BLaER1 (cell line): ENCODE results near the gene SLC26A1.

Experiments
- H3K27ac ChIP-seq: shearing (Covaris generic); formaldehyde crosslinking; 2 replicates; pipeline ENCODE4 v1.8.1; 2022
- H3K27me3 ChIP-seq: shearing (Covaris generic); formaldehyde crosslinking; 2 replicates; pipeline ENCODE4 v1.8.1; 2022
- H3K36me3 ChIP-seq: shearing (Covaris generic); formaldehyde crosslinking; 2 replicates; pipeline ENCODE4 v1.8.1; 2022
- H3K4me1 ChIP-seq: shearing (Covaris generic); formaldehyde crosslinking; 2 replicates; pipeline ENCODE4 v1.8.1; 2022
- H3K4me2 ChIP-seq: shearing (Covaris generic); formaldehyde crosslinking; 2 replicates; pipeline ENCODE4 v1.8.1; 2022
- H3K4me3 ChIP-seq: shearing (Covaris generic); formaldehyde crosslinking; 2 replicates; pipeline ENCODE4 v1.8.1; 2022
- H3K9ac ChIP-seq: shearing (Covaris generic); formaldehyde crosslinking; 2 replicates; pipeline ENCODE4 v1.8.1; 2022
- H3K9me3 ChIP-seq: shearing (Covaris generic); formaldehyde crosslinking; 2 replicates; pipeline ENCODE4 v1.8.1; 2022
- H4K20me1 ChIP-seq: shearing (Covaris generic); formaldehyde crosslinking; 2 replicates; pipeline ENCODE4 v1.8.1; 2022
- Cebpa-rat ChIP-seq: shearing (Covaris generic); IDR thresholded peaks from 2 replicates; pipeline ENCODE4 v1.8.1; 2022

SLC26A1 gene

DNA sequence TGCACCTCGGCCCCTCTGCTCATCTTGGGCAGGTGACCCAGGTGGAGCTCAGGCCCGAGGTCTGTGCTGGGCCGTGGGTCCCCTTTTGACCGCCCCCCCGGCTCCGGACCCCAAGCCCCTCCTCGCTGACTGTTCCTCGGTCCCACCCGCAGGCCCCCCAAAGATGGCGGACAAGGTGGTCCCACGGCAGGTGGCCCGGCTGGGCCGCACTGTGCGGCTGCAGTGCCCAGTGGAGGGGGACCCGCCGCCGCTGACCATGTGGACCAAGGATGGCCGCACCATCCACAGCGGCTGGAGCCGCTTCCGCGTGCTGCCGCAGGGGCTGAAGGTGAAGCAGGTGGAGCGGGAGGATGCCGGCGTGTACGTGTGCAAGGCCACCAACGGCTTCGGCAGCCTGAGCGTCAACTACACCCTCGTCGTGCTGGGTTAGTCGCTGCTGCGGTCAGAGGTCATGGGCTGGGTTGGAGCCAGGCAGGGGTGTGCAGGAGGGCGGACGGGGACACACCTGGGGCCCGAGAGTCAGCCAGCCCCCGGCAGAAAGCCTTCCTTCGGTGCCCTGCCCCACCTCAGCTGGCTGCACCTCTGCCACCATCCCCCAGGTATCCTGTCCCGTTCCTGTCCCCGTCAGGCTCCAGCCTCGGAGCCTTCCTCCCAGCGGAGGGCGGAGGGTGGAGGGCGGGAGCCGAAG, 29.0 kb upstream of the SLC26A1 start:
- H3K4me2 ChIP-seq = peak overlapping the region; percentile 81
- H3K27me3 ChIP-seq = no peaks in the 10 kb centered on the region
- H3K9me3 ChIP-seq = no peaks in the 10 kb centered on the region
- peak overlapping the region; percentile 19; the same call in 1 of the 2 replicates for H3K9ac ChIP-seq
- no peak for TF ChIP-seq Cebpa-rat
- H3K4me3 ChIP-seq = peak overlapping the region; percentile 12; the same call in 1 of the 2 replicates
- H3K4me1 ChIP-seq = peaks cover 73% of the 10 kb centered on the region
- peak overlapping the region; percentile 66 for H3K27ac ChIP-seq
- H4K20me1 ChIP-seq = peaks cover 85% of the 10 kb centered on the region
- peaks cover 41% of the 10 kb centered on the region for H3K36me3 ChIP-seq

DNA sequence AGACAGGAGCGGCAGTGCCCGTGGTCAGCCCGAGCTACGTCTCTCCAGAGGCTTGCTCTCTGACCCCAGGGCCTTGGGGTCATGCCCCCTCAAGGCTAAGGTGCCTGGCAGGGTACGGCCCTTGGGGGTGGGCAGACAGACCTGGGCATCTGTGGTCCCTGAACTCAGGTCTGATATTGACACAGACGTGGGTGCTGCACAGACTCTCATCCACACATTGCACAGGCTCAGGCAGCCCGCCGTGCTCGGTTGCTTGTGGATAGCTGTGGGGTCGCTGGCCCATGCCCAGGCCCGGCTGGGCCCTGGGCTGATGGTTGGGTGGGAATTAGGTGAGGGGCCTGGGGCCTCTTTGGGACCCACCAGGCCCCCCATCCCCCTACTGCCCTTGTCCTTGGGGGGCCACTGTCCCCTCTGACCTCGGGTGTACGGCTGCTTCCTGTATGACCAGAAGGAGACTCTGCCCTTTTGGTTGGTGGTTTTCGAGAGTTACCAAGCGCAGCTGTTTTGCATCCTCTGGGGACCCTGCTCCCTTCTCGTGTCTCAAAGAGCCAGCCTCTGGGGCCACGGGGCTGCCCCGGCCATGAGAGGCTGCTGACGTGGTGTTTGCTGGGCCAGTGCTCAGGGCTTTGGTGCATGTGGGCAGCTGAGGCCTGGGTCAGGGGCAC, 28.3 kb upstream of the SLC26A1 start:
- Histone ChIP-seq H3K9me3 (no peaks in the 10 kb centered on the region), H3K4me1 (peaks cover 73% of the 10 kb centered on the region), H3K9ac (peak overlapping the region; percentile 3; the same call in 1 of the 2 replicates), H3K27ac (peak overlapping the region; percentile 66), H4K20me1 (peaks cover 85% of the 10 kb centered on the region), H3K36me3 (peaks cover 37% of the 10 kb centered on the region), H3K4me2 (peak overlapping the region; percentile 81), H3K27me3 (no peaks in the 10 kb centered on the region), H3K4me3 (peak overlapping the region; percentile 12)
- TF ChIP-seq Cebpa-rat = no peak

DNA sequence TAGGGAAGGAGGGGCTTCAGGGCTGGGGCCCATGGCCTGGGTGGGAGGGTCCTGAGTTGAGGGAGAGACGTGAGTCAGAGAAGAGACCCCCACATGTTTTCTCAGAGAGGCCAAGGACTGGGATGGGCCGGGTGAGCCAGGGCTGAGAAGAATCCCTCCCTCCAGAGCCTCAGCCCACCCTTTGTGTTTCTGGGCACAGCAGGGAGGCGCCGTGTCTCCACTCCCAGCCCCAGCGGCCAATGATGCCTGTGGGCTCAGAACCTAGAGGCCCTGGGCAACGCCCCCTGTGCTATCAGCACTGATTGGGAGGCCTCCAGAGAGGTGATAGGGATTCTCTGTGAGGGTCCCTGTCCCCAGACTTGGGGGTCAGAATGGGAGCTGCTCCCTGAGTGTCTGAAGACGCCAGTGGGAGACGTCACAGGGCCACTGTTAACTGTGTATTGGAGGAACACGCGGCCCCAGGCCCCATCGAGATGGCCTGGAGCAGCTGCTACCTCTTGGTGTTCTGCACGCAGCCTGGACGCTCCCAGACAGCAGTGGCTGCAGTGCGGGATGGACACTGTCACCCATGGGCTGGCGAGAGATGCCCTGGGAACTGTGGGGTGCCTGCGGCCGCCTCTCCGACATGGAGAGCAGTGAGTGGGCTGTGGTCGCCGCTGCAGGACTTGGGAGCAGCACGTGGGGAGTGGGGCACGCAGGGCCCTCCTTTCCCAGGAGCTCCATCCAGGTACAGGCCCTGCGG, 26.7 kb upstream of the SLC26A1 start:
- Histone ChIP-seq H3K4me1 (peaks cover 78% of the 10 kb centered on the region), H3K9ac (peak overlapping the region; percentile 55), H3K4me3 (peak overlapping the region; percentile 44; the same call in 1 of the 2 replicates), H3K27me3 (no peaks in the 10 kb centered on the region), H3K27ac (peak overlapping the region; percentile 56), H3K9me3 (no peaks in the 10 kb centered on the region), H3K36me3 (peaks cover 25% of the 10 kb centered on the region), H3K4me2 (peak overlapping the region; percentile 98), H4K20me1 (peaks cover 85% of the 10 kb centered on the region)
- no peak for TF ChIP-seq Cebpa-rat

DNA sequence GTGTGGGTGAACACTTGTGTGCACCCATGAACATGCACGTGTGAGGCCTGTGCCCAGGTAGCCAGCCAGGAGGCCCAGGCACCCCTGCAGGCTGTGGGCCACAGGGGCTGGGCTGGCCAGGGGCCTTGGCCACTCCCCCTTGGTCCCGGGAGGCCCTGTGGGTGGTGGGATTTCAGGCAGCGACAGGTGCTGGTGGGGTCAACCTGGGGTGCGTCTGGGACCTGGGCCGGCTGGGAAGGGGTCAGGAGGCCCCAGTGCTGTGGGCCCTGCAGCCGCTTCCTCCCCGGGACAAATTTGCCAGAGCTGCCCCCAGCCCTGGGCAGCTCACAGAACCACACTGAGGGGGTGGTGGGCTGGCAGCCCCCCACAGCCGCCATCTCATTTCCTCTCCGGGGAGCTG, 26.1 kb upstream of the SLC26A1 start:
- Histone ChIP-seq H3K27me3 (no peaks in the 10 kb centered on the region), H3K9me3 (no peaks in the 10 kb centered on the region), H3K4me1 (peaks cover 84% of the 10 kb centered on the region), H3K27ac (peak overlapping the region; percentile 56), H4K20me1 (peaks cover 85% of the 10 kb centered on the region), H3K36me3 (peaks cover 25% of the 10 kb centered on the region), H3K9ac (peak overlapping the region; percentile 55), H3K4me3 (peak overlapping the region; percentile 44; the same call in 1 of the 2 replicates), H3K4me2 (peak overlapping the region; percentile 98)
- TF ChIP-seq Cebpa-rat = no peak

DNA sequence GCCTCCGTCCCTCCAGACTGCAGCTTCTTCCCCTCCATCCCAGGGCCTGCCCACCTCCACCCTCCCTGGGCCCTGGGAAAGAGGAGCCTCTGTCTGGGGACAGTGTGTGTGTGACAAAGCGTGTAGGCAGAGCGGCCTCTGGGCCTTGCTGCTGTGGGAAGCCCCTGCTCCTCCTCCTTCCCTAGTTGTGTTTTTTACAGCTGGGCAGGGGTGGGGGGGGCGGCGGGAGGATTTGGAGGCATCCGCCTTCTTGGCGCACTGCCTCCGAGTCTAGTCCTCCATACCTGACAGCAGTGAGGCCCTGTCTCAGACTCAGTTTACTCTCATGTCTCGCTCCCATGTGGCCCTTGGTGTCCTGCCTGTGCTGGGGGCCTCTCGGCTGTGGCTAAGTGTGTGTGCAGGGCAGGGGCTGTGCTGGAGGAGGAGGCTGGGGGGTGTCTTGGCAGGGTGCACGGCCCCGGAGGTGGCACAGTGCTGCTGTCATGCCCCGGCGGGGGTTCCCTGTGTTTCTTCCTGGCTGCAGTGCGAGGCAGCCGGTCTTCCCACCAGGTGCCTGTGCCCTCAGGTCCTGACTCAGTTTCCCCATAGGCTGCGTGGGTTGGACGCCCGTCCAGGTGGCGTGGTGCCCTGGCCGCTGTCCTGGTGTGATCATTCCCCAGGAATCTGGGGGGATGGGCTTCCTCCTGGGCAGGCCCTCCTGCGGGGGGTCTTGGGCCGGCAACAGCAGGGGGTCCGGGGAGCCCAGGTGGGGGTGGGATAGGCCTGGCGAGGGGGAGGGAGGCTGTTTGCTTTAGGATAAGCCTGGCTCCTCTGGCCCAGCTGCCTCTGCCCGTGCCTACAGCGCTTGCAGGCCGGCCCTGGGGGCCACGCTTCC, 25.2 kb upstream of the SLC26A1 start:
- TF ChIP-seq Cebpa-rat = no peak
- peak overlapping the region; percentile 63 for H3K27ac ChIP-seq
- H3K27me3 ChIP-seq = no peaks in the 10 kb centered on the region
- H3K4me1 ChIP-seq = peaks cover 93% of the 10 kb centered on the region
- H3K4me2 ChIP-seq = peak overlapping the region; percentile 98
- H4K20me1 ChIP-seq = peaks cover 94% of the 10 kb centered on the region
- H3K9ac ChIP-seq = peak overlapping the region; percentile 69
- no peaks in the 10 kb centered on the region for H3K9me3 ChIP-seq
- H3K4me3 ChIP-seq = peak overlapping the region; percentile 41; the same call in 1 of the 2 replicates
- H3K36me3 ChIP-seq = peaks cover 28% of the 10 kb centered on the region

DNA sequence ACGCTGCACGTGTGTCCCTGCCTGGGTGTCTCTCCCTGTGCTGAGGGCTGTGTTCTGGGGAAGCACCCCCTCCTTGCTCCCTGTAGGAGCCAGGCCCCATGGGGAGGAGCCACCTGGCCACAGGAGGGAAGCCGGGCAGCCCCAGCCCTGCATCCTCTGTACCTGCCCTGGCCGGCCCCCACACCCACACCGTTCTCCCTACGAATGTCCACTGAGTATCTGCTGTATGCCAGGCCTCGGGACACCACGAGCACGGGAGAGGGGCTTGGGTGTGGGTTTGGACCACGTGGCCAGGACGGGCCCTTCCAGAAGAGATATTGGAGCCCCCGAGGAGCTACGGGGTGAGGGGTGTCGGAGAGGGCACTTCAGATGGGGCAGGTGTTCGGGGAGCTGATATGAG, 24.5 kb upstream of the SLC26A1 start:
- peak overlapping the region; percentile 69 for H3K9ac ChIP-seq

DNA sequence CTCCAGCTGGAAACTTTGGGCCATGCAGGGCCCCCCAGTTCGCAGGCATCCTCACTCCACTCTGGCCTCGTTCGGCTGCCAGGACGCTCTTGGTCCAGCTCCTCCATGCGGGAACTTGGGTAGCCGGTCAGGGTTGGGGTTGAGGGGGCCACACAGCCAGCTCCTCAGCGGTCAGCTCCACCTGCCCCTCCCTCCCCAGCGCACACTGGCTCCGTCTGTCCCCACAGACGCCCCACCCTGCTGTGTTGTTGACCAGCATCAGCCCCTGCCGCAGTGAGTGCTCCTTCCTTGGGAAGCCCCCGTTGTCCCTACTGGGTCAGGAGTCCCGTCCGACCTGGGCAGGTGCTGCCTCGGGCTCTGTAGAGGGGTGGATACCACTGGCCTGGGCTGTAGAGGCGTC, 24.0 kb upstream of the SLC26A1 start:
- no peaks in the 10 kb centered on the region for H3K9me3 ChIP-seq
- H3K4me2 ChIP-seq = peak overlapping the region; percentile 98
- H3K27ac ChIP-seq = peak overlapping the region; percentile 63
- peak overlapping the region; percentile 45; the same call in 1 of the 2 replicates for H3K4me3 ChIP-seq
- no peak for TF ChIP-seq Cebpa-rat
- peaks cover 94% of the 10 kb centered on the region for H4K20me1 ChIP-seq
- H3K4me1 ChIP-seq = peaks cover 93% of the 10 kb centered on the region
- H3K27me3 ChIP-seq = no peaks in the 10 kb centered on the region
- peaks cover 22% of the 10 kb centered on the region for H3K36me3 ChIP-seq
- H3K9ac ChIP-seq = peak overlapping the region; percentile 69

More for the DNA sequence above, 24.5 kb upstream of the SLC26A1 start:
- peaks cover 94% of the 10 kb centered on the region for H4K20me1 ChIP-seq
- no peak for TF ChIP-seq Cebpa-rat
- H3K4me1 ChIP-seq = peaks cover 94% of the 10 kb centered on the region
- H3K4me3 ChIP-seq = peak overlapping the region; percentile 41
- H3K27ac ChIP-seq = peak overlapping the region; percentile 63
- peak overlapping the region; percentile 98 for H3K4me2 ChIP-seq
- H3K9me3 ChIP-seq = no peaks in the 10 kb centered on the region
- H3K27me3 ChIP-seq = no peaks in the 10 kb centered on the region
- peaks cover 27% of the 10 kb centered on the region for H3K36me3 ChIP-seq

DNA sequence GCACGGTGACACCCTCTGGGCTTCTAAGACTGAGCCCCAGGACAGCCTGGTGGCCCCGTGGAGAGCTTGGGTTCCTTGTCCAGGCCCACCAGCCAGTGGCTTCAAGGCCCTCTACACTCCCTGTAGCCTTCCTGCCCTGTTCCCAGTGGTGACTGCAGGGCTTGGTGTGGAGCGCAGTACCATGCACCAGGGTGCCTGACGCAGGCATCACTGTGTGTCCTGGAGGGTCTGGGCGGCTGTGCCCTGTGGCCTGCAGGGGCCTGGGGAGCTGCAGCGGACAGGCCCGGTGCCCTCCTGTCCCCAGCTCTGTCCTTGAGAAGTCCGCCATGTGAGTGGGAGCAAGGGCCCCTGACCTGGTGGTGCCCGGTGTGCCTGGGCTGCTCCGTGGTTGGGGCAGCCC, 22.5 kb upstream of the SLC26A1 start:
- H3K27ac ChIP-seq = peak overlapping the region; percentile 69
- H3K4me1 ChIP-seq = peaks cover 85% of the 10 kb centered on the region
- H3K36me3 ChIP-seq = peaks cover 20% of the 10 kb centered on the region
- TF ChIP-seq Cebpa-rat = no peak
- peaks cover 86% of the 10 kb centered on the region for H4K20me1 ChIP-seq
- H3K9me3 ChIP-seq = no peaks in the 10 kb centered on the region
- H3K4me2 ChIP-seq = peak overlapping the region; percentile 98
- peaks cover 4% of the 10 kb centered on the region for H3K27me3 ChIP-seq
- H3K9ac ChIP-seq = peak overlapping the region; percentile 70
- H3K4me3 ChIP-seq = peak overlapping the region; percentile 45; the same call in 1 of the 2 replicates

DNA sequence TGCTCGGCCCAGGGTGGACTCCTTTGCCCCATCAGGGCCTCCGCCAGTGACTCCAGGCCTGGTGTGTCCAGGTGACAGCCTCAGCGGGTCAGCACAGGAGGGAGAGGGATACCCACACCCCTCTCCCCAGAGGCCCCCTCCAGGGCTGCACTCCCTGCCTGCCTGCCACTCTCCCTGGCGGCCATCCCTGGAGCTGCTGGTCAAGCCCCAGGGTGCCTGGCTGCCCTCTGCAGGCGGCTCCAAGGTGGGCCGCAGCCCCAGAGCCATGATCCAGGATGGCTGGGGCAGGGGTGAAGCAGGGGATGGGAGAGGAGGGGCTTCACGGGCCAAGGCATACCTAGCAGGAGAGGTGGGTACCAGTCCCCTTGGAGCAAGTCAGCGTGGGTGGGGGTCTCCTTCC, 22.0 kb upstream of the SLC26A1 start:
- Histone ChIP-seq H3K4me1 (peaks cover 88% of the 10 kb centered on the region), H3K27ac (peak overlapping the region; percentile 69; the same call in 1 of the 2 replicates), H4K20me1 (peaks cover 90% of the 10 kb centered on the region), H3K9ac (peak overlapping the region; percentile 70; the same call in 1 of the 2 replicates), H3K4me3 (no peak overlapping the region), H3K9me3 (no peaks in the 10 kb centered on the region), H3K36me3 (peaks cover 20% of the 10 kb centered on the region), H3K4me2 (peak overlapping the region; percentile 98), H3K27me3 (peaks cover 10% of the 10 kb centered on the region)
- no peak for TF ChIP-seq Cebpa-rat
